Measurements from ENCODE around the gene ZNF664. TPM values are rescaled to one million over a fixed set of nuclear protein-coding genes. Genes with fewer than 3 reads are reported as not detected.

ZNF664 gene
- polyA plus RNA-seq, 1 experiment: 66.6 TPM

DNA sequence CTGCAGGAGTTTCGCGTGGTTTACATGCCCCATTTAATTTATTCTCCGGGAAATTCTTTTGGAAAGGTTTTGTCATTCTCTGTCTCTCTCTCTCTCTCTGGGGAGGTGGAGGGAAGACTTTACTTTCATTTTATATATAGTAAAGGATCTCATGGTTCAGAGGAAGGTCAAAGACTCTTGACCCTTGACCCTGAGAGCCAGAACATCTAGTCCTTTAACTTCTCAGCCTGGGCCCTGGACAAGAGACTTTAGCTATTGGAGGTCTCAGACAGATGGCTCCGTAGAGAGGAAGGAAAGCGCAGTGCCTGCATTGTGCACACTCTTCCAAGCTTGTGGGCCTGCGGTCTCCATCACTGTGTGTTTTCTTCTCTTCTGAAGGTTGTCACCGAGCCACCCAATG lies 44.1 kb upstream of the ZNF664 start:
- Histone ChIP-seq H3K9me3 (ENCODE audit: control insufficient read depth, insufficient read depth, low read length) (peaks cover 12% of the 10 kb centered on the region; the same call in 1 of the 2 replicates), H3K4me3 (ENCODE audit: low read depth, low read length) (no peak overlapping the region), H3K27me3 (ENCODE audit: control insufficient read depth, insufficient read depth, low read length) (no peaks in the 10 kb centered on the region), H3K27ac (ENCODE audit: low read depth, low read length) (no peak overlapping the region)
- ChIA-PET POLR2A (no interaction called here), CTCF (no interaction called here)
- DNase-seq (ENCODE audit: low read depth, low spot score): no peak
- TF ChIP-seq, protein P1, sequence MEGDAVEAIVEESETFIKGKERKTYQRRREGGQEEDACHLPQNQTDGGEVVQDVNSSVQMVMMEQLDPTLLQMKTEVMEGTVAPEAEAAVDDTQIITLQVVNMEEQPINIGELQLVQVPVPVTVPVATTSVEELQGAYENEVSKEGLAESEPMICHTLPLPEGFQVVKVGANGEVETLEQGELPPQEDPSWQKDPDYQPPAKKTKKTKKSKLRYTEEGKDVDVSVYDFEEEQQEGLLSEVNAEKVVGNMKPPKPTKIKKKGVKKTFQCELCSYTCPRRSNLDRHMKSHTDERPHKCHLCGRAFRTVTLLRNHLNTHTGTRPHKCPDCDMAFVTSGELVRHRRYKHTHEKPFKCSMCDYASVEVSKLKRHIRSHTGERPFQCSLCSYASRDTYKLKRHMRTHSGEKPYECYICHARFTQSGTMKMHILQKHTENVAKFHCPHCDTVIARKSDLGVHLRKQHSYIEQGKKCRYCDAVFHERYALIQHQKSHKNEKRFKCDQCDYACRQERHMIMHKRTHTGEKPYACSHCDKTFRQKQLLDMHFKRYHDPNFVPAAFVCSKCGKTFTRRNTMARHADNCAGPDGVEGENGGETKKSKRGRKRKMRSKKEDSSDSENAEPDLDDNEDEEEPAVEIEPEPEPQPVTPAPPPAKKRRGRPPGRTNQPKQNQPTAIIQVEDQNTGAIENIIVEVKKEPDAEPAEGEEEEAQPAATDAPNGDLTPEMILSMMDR (IDR thresholded peaks at IDR 0.05; ENCODE audit: low read depth, low read length): no peak

DNA sequence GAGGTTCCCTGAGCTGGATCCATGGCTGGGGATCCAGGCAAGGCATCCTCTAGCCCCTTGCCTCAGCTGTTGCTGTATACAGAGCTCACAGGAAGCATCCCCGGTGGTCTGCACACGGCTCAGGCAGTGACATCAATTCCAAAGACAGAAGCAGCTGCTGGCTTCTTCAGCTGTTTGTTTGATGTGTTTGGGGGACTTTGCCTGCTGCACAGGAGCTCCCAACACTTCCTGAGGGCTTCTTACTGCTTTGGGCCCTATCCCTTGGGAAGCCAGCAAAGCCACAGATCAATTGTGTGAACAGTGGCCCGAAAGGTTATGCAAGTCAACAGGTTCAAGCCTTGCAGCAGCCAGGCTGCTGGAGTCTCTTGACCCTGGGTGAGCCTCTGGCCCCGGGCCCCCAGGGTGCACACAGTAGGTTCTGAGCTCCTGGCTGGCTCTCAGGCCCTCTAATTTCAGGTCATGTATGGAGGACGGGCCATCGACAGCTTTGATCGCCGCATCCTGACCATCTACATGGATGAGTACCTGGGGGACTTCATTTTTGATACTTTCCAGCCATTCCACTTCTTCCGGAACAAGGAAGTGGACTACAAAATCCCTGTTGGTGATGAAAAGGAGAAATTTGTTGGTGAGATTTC lies 43.0 kb upstream of the ZNF664 start:
- TF ChIP-seq, protein P1 (IDR thresholded peaks at IDR 0.05; ENCODE audit: low read depth, low read length): no peak
- H3K4me3 ChIP-seq (ENCODE audit: low read depth, low read length): no peak overlapping the region
- no peak for DNase-seq (ENCODE audit: low read depth, low spot score)
- ChIA-PET POLR2A (no interaction called here), CTCF (no interaction called here)
- no peak overlapping the region for H3K27ac ChIP-seq (ENCODE audit: low read depth, low read length)
- peaks cover 12% of the 10 kb centered on the region; the same call in 1 of the 2 replicates for H3K9me3 ChIP-seq (ENCODE audit: control insufficient read depth, insufficient read depth, low read length)
- H3K27me3 ChIP-seq (ENCODE audit: control insufficient read depth, insufficient read depth, low read length): no peaks in the 10 kb centered on the region

DNA sequence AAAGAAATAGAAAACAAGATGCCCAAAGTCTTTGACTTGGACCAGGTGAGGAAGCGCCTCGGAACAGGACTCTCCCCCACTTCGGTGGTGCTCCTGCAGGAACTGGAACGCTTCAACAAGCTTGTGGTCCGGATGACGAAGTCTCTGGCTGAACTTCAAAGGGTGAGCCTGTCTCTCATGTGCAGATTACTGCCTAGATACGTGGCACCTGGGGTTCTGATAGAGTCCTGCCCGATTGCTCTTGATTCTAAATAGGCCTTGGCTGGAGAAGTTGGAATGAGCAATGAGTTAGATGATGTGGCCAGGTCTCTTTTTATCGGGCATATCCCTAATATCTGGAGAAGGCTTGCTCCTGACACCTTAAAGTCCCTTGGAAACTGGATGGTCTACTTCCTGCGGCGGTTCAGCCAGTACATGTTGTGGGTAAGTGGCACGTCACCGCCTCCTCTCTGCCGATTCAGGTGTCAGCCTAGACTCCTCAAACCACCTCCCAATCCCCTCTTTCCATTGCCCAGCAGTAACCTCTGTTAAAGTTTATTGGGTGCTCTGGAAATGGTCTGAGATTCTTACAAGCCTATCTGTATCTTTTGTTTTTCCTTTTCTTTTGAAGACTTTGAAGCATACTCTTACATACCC lies 41.2 kb upstream of the ZNF664 start:
- CTCF ChIA-PET: interaction anchor here (0.7 kb wide), 1 partner anchor 27 kb away, joined by 7 read pairs; no protein-coding TSS in a partner anchor

DNA sequence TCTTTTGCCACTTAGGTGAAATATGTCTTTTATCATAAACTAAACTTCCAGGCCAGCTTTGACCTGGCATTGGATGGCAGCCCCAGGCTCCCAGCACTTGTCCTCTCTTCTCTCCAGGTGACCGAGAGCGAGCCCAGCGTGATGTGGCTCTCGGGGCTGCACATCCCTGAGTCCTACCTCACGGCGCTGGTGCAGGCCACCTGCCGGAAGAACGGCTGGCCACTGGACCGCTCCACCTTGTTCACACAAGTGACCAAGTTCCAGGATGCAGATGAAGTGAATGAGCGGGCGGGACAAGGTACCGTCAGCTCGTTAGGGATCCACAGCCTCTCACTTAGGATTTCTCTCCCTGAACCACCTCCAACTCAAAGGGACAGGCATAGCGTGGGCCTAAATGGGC lies 39.8 kb upstream of the ZNF664 start:
- POLR2A ChIA-PET: no interaction called here
- no peak overlapping the region for H3K4me3 ChIP-seq (ENCODE audit: low read depth, low read length)
- no peaks in the 10 kb centered on the region for H3K27me3 ChIP-seq (ENCODE audit: control insufficient read depth, insufficient read depth, low read length)
- no peak overlapping the region for H3K27ac ChIP-seq (ENCODE audit: low read depth, low read length)
- TF ChIP-seq, protein P1 (IDR thresholded peaks at IDR 0.05; ENCODE audit: low read depth, low read length): no peak
- CTCF ChIA-PET: interaction anchor here (0.6 kb wide), 1 partner anchor 16 kb away, joined by 3 read pairs; no protein-coding TSS in a partner anchor
- no peak for DNase-seq (ENCODE audit: low read depth, low spot score)
- H3K9me3 ChIP-seq (ENCODE audit: control insufficient read depth, insufficient read depth, low read length): peaks cover 12% of the 10 kb centered on the region; the same call in 1 of the 2 replicates

More for the DNA sequence above, 41.2 kb upstream of the ZNF664 start:
- POLR2A ChIA-PET: no interaction called here
- Histone ChIP-seq H3K27ac (ENCODE audit: low read depth, low read length) (no peak overlapping the region), H3K4me3 (ENCODE audit: low read depth, low read length) (no peak overlapping the region), H3K27me3 (ENCODE audit: control insufficient read depth, insufficient read depth, low read length) (no peaks in the 10 kb centered on the region), H3K9me3 (ENCODE audit: control insufficient read depth, insufficient read depth, low read length) (peaks cover 12% of the 10 kb centered on the region; the same call in 1 of the 2 replicates)
- DNase-seq (ENCODE audit: low read depth, low spot score): no peak
- TF ChIP-seq, protein P1 (IDR thresholded peaks at IDR 0.05; ENCODE audit: low read depth, low read length): no peak

DNA sequence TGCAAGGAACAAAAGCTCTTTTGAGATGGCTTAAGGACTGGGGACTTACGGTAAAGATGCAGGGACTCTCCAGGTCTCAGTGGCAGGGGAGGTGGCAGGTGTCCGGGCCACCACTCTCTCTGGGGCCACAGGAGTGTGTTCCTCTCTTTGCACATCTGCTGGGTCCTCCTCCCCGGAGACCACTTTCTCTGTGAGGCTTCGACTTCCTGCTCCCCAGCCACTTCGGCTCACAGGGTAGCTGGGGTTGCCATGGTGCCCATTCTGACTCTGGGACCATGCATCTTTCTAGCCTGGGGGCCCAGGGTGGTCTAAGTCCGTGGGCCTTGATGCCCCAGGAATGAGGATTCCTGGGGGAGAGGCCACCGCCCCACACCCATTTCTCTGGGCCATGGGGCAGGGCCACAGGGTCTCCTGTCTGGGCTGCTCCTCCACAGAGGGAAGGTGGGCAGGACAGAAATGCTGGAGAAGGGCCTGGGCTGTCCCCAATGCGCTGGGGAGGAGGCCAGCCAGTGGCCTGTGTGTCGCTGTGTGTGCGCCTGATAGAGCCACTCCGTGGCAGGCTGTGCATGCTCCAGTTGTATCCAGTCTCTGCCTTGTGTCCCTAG lies 38.9 kb upstream of the ZNF664 start:
- CTCF ChIA-PET: interaction anchor here (0.6 kb wide), 1 partner anchor 28 kb away, joined by 3 read pairs; no protein-coding TSS in a partner anchor
- H3K27me3 ChIP-seq (ENCODE audit: control insufficient read depth, insufficient read depth, low read length): no peaks in the 10 kb centered on the region
- POLR2A ChIA-PET: no interaction called here
- H3K4me3 ChIP-seq (ENCODE audit: low read depth, low read length): no peak overlapping the region
- TF ChIP-seq, protein P1 (IDR thresholded peaks at IDR 0.05; ENCODE audit: low read depth, low read length): no peak
- H3K27ac ChIP-seq (ENCODE audit: low read depth, low read length): no peak overlapping the region
- no peak for DNase-seq (ENCODE audit: low read depth, low spot score)
- H3K9me3 ChIP-seq (ENCODE audit: control insufficient read depth, insufficient read depth, low read length): peaks cover 12% of the 10 kb centered on the region; the same call in 1 of the 2 replicates

Data from AG04450 (cell line).